GM23338 (cell line): Measurements from ENCODE around the gene ISG15. TPM values are rescaled to one million over a fixed set of nuclear protein-coding genes. Genes with fewer than 3 reads are reported as not detected.

Experiments
- ATAC-seq: fragments of 200-7000 bp; cut with Tn5 transposase; 3 replicates; pipeline ENCODE4 v1.9.1; 2020
- DNase-seq: peaks from one replicate; pipeline ENCODE4 v3.0.0-alpha.2; 2015; ENCODE audit warnings: low spot score
- H2AFZ ChIP-seq: fragments of 200-600 bp; sonication (generic); 2 replicates; pipeline ENCODE4 v1.8.0; 2016; ENCODE audit warnings: antibody characterized with exemption, mild to moderate bottlenecking, moderate library complexity
- H3F3A ChIP-seq: fragments of 200-600 bp; sonication (generic); replicated peaks from 2 replicates; pipeline ENCODE4 v1.8.0; 2017; ENCODE audit warnings: antibody characterized with exemption, mixed run types, low read depth
- H3K27ac ChIP-seq: fragments of 200-600 bp; sonication (generic); 2 replicates; pipeline ENCODE4 v1.6.1; 2016; ENCODE audit warnings: low read depth
- H3K27me3 ChIP-seq: fragments of 200-600 bp; sonication (generic); 2 replicates; pipeline ENCODE4 v1.8.0; 2016; ENCODE audit warnings: mild to moderate bottlenecking, mixed run types, moderate library complexity; ENCODE audit not compliant: insufficient read depth
- H3K36me3 ChIP-seq: fragments of 200-600 bp; sonication (generic); 2 replicates; pipeline ENCODE4 v1.8.0; 2016; ENCODE audit warnings: mild to moderate bottlenecking; ENCODE audit not compliant: insufficient read depth
- H3K4me1 ChIP-seq: fragments of 200-600 bp; sonication (generic); 2 replicates; pipeline ENCODE4 v1.8.0; 2016; ENCODE audit warnings: mild to moderate bottlenecking, moderate library complexity; ENCODE audit not compliant: insufficient read depth
- H3K4me2 ChIP-seq: fragments of 200-600 bp; sonication (generic); 2 replicates; pipeline ENCODE4 v1.7.1; 2017; ENCODE audit warnings: mixed run types
- H3K4me3 ChIP-seq: fragments of 200-600 bp; sonication (generic); 2 replicates; pipeline ENCODE4 v1.6.1; 2016; ENCODE audit warnings: mixed run types
- H3K79me2 ChIP-seq: fragments of 200-600 bp; sonication (generic); replicated peaks from 2 replicates; pipeline ENCODE4 v1.8.0; 2017; ENCODE audit warnings: mild to moderate bottlenecking; ENCODE audit not compliant: insufficient read depth
- H3K9me2 ChIP-seq: fragments of 200-600 bp; sonication (generic); 2 replicates; pipeline ENCODE4 v1.8.0; 2017; ENCODE audit not compliant: insufficient read depth
- H4K20me1 ChIP-seq: fragments of 200-600 bp; sonication (generic); replicated peaks from 2 replicates; pipeline ENCODE4 v1.8.0; 2017; ENCODE audit warnings: mild to moderate bottlenecking; ENCODE audit not compliant: insufficient read depth
- H3K27ac Mint-ChIP-seq: 2 replicates; pipeline ENCODE4 v1.8.0; 2020; ENCODE audit warnings: inconsistent platforms, mild to moderate bottlenecking, moderate library complexity, mixed read lengths
- H3K27me3 Mint-ChIP-seq: 3 replicates; pipeline ENCODE4 v1.8.0; 2022; ENCODE audit warnings: low read depth, mild to moderate bottlenecking, moderate library complexity, mixed read lengths, inconsistent platforms; ENCODE audit not compliant: insufficient read depth, poor library complexity
- H3K36me3 Mint-ChIP-seq: 3 replicates; pipeline ENCODE4 v1.8.0; 2021; ENCODE audit warnings: low read depth, mild to moderate bottlenecking, inconsistent platforms, moderate library complexity, mixed read lengths
- H3K4me1 Mint-ChIP-seq: 3 replicates; pipeline ENCODE4 v1.8.0; 2020; ENCODE audit warnings: mild to moderate bottlenecking, inconsistent platforms, mixed read lengths
- H3K4me3 Mint-ChIP-seq: 3 replicates; pipeline ENCODE4 v1.8.0; 2021; ENCODE audit warnings: moderate library complexity, mild to moderate bottlenecking, inconsistent platforms, mixed read lengths
- H3K9me3 Mint-ChIP-seq: 3 replicates; pipeline ENCODE4 v1.8.0; 2020; ENCODE audit warnings: moderate library complexity, mild to moderate bottlenecking, inconsistent platforms, mixed read lengths
- CREB1 ChIP-seq: fragments of 250-450 bp; sonication (Bioruptor Pico); IDR thresholded peaks from 2 replicates; pipeline ENCODE4 v1.5.0; 2020; ENCODE audit warnings: low read depth, mild to moderate bottlenecking, moderate library complexity
- CTCF ChIP-seq, 2 experiments: fragments of 200-600 bp in 1 of 2; sonication (generic) in 1 of 2; conservative IDR thresholded peaks; 2 replicates each; pipeline versions ENCODE4 v1.5.1 to v1.6.1; 2016 to 2017; ENCODE audit warnings: antibody characterized with exemption in 2 of 2, low read depth in 2 of 2, mild to moderate bottlenecking in 2 of 2, moderate library complexity in 1 of 2
- NANOG ChIP-seq: IDR thresholded peaks from 2 replicates; pipeline ENCODE4 v1.6.1; 2016; ENCODE audit warnings: antibody characterized with exemption, borderline replicate concordance
- STAT1 ChIP-seq: IDR thresholded peaks from one replicate; pipeline ENCODE4 v1.6.1; 2016; ENCODE audit warnings: antibody characterized with exemption; ENCODE audit not compliant: unreplicated experiment
- ZNF462 ChIP-seq: fragments of 250-450 bp; sonication (Bioruptor Pico); IDR thresholded peaks from 2 replicates; pipeline ENCODE4 v1.5.0; 2020; ENCODE audit warnings: mild to moderate bottlenecking, moderate library complexity
- polyA plus RNA-seq: library from polyadenylated mRNA; unstranded; fragments of >200 nt; fragmentation: Nextera tagmentation; extraction: Ambion mirVana; gene quantifications from 2 replicates; pipeline ENCODE4 v1.2.1, GENCODE V29; 2016
- total RNA-seq: library from RNA; depleted of rRNA; stranded (reverse); fragments of >200 nt; shearing (Covaris generic); gene quantifications from 2 replicates; pipeline ENCODE4 v1.2.3, GENCODE V29; 2014

Gene ISG15
- total and polyA plus RNA-seq, 2 experiments from 2014 or later: 52.9 to 101 TPM

- TF ChIP-seq ZNF462 (CRISPR knock-in tag) (no peak), CTCF (conservative IDR thresholded peaks at IDR 0.05; ENCODE audit: low read depth in 2 of 2) (no peak), NANOG (no peak), CREB1 (CRISPR knock-in tag) (no peak), STAT1 (no peak)
Observed at GRCh38 chr1:1026599-1027413, 13.5 kb downstream of the ISG15 start (continued).

GRCh38 chr1:1027791-1028190 is 14.5 kb downstream of the ISG15 start:
- no peak overlapping the region for H2AFZ ChIP-seq
- Mint-ChIP-seq H3K27me3 (peaks cover 16% of the 10 kb centered on the region), H3K9me3 (no peaks in the 10 kb centered on the region), H3K36me3 (peaks cover 10% of the 10 kb centered on the region), H3K27ac (no peak overlapping the region), H3K4me3 (no peak overlapping the region), H3K4me1 (peaks cover 25% of the 10 kb centered on the region)
- no peak overlapping the region for H3K4me2 ChIP-seq
- H3K27ac ChIP-seq: no peak overlapping the region
- no peaks in the 10 kb centered on the region for H3K36me3 ChIP-seq
- H3K4me3 ChIP-seq: no peak overlapping the region
- H3K27me3 ChIP-seq: no peaks in the 10 kb centered on the region
- peaks cover 32% of the 10 kb centered on the region for H3K4me1 ChIP-seq
- DNase-seq: no peak
- peaks cover 7% of the 10 kb centered on the region; the same call in 1 of the 2 replicates for H4K20me1 ChIP-seq
- no peak for ATAC-seq
- no peaks in the 10 kb centered on the region for H3F3A ChIP-seq
- no peaks in the 10 kb centered on the region for H3K9me2 ChIP-seq
- no peaks in the 10 kb centered on the region for H3K79me2 ChIP-seq
- TF ChIP-seq ZNF462 (CRISPR knock-in tag) (no peak), CREB1 (CRISPR knock-in tag) (no peak)
